Measurements from ENCODE around the gene NFE2L1.
"Not testable (repeated sequence)": the region's sequence is repeated elsewhere in the genome, so short reads cannot be mapped to it uniquely, and the experiment has no call there.

NFE2L1 gene

GRCh38 chr17:48048384-48049126, 396 bp downstream of the NFE2L1 start:
- DNase-seq, result peak; percentile 47

- no peak for DNase-seq
These were observed 3.1 kb downstream of the NFE2L1 start for GRCh38 chr17:48051283-48051682.

GRCh38 chr17:48051706-48052486, 3.7 kb downstream of the NFE2L1 start:
- DNase-seq, result no peak

- DNase-seq, result peak; percentile 66
These were observed 5.0 kb downstream of the NFE2L1 start for GRCh38 chr17:48052956-48053757.

- DNase-seq, result no peak
These were observed 5.6 kb downstream of the NFE2L1 start for GRCh38 chr17:48053758-48054237.

- peak; percentile 91 for DNase-seq
These were observed 6.4 kb downstream of the NFE2L1 start for GRCh38 chr17:48054238-48055185.

GRCh38 chr17:48055531-48056245, 7.5 kb downstream of the NFE2L1 start:
- no peak for DNase-seq

GRCh38 chr17:48056246-48056745, 8.1 kb downstream of the NFE2L1 start:
- DNase-seq, result no peak

GRCh38 chr17:48056879-48057278, 8.7 kb downstream of the NFE2L1 start:
- DNase-seq, result no peak

GRCh38 chr17:48057626-48058025, 9.5 kb downstream of the NFE2L1 start:
- DNase-seq, result no peak

- DNase-seq, result no peak
These were observed 10.4 kb downstream of the NFE2L1 start for GRCh38 chr17:48058393-48059124.

GRCh38 chr17:48059125-48059668, 11.0 kb downstream of the NFE2L1 start:
- DNase-seq, result no peak

- DNase-seq, result no peak
These were observed 12.1 kb downstream of the NFE2L1 start for GRCh38 chr17:48060249-48060648.

- no peak for DNase-seq
These were observed 14.1 kb downstream of the NFE2L1 start for GRCh38 chr17:48062273-48062672.

GRCh38 chr17:48064638-48065037, 16.5 kb downstream of the NFE2L1 start:
- no peak for DNase-seq

GRCh38 chr17:48066192-48066591, 18.0 kb downstream of the NFE2L1 start:
- DNase-seq, result no peak

GRCh38 chr17:48066656-48067055, 18.5 kb downstream of the NFE2L1 start:
- DNase-seq, result no peak

- DNase-seq, result no peak
These were observed 19.1 kb downstream of the NFE2L1 start for GRCh38 chr17:48067245-48067644.

- not testable (repeated sequence) for DNase-seq
These were observed 19.6 kb downstream of the NFE2L1 start for GRCh38 chr17:48067808-48068207.

GRCh38 chr17:48068491-48068961, 20.4 kb downstream of the NFE2L1 start:
- DNase-seq, result no peak
